Measurements from ENCODE around the gene MIR17HG.

Gene MIR17HG

DNA sequence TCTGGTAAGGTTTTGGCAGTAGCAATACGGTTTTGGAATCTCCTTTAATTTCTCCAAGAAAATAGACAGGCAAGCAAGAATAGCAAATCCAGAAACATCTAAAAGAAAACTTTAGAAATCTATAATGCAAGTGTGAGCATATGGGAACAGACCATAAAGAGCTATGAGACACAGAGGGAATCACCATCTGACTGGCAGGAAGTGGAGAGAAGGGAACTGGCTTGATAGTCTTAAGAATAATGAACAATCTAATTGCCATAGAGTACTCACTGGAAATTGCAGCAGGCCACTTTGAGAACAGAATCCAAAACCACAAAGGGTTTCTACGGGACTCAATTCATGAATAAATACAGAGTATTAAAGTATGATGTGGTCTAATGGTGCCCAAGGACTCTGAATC lies 39.6 kb upstream of the MIR17HG start:
- ChIA-PET POLR2A (ENCODE audit: low non-redundant PET) (no interaction called here), CTCF (no interaction called here)
- TF ChIP-seq, protein P1, sequence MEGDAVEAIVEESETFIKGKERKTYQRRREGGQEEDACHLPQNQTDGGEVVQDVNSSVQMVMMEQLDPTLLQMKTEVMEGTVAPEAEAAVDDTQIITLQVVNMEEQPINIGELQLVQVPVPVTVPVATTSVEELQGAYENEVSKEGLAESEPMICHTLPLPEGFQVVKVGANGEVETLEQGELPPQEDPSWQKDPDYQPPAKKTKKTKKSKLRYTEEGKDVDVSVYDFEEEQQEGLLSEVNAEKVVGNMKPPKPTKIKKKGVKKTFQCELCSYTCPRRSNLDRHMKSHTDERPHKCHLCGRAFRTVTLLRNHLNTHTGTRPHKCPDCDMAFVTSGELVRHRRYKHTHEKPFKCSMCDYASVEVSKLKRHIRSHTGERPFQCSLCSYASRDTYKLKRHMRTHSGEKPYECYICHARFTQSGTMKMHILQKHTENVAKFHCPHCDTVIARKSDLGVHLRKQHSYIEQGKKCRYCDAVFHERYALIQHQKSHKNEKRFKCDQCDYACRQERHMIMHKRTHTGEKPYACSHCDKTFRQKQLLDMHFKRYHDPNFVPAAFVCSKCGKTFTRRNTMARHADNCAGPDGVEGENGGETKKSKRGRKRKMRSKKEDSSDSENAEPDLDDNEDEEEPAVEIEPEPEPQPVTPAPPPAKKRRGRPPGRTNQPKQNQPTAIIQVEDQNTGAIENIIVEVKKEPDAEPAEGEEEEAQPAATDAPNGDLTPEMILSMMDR (conservative IDR thresholded peaks at IDR 0.05; ENCODE audit: low read depth), result no peak
- H3K27ac ChIP-seq, result no peak overlapping the region
- DNase-seq (ENCODE audit: low spot score), result no peak

DNA sequence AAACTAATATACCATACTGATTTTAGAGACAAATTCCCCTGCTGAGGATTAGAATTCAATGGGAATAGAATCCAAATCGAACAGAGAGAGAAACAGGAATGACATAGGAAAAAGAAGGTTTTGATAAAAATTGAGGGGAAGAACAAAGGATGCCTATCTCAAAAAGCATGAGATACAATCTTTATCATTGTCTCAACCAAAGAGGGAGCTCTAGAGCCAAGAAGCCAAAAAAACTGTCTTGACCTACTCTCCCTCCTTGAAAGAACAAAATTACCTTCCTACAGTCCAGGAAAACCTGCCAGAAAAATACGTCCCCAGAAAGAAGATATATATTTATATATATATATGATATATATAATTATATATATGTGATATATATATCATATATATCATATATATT lies 39.2 kb upstream of the MIR17HG start:
- ChIA-PET CTCF (no interaction called here), POLR2A (ENCODE audit: low non-redundant PET) (no interaction called here)
- DNase-seq (ENCODE audit: low spot score), result no peak
- no peak overlapping the region for H3K27ac ChIP-seq
- TF ChIP-seq, protein P1 (conservative IDR thresholded peaks at IDR 0.05; ENCODE audit: low read depth), result no peak

DNA sequence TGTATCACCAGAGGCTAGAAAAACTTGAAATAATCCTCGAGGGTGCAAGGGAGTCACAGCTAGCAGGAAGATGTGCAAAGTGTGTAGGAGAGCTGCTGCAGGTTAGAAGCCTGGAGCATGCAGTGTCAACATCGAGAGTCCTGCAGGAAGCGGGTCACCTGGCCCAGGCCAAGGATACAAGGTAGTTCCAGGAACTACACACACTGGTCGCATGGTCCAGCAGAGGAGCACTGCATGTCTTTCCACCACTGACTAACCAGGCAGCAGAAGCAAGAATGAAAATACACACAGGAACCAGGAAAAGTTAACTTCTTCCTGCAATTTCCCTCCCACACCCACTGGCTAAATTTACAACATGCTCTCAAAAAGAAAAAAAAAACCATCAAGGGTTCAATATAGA lies 36.0 kb upstream of the MIR17HG start:
- H3K27ac ChIP-seq, result no peak overlapping the region
- ChIA-PET POLR2A (ENCODE audit: low non-redundant PET) (no interaction called here), CTCF (no interaction called here)
- TF ChIP-seq, protein P1 (conservative IDR thresholded peaks at IDR 0.05; ENCODE audit: low read depth), result no peak
- no peak for DNase-seq (ENCODE audit: low spot score)

DNA sequence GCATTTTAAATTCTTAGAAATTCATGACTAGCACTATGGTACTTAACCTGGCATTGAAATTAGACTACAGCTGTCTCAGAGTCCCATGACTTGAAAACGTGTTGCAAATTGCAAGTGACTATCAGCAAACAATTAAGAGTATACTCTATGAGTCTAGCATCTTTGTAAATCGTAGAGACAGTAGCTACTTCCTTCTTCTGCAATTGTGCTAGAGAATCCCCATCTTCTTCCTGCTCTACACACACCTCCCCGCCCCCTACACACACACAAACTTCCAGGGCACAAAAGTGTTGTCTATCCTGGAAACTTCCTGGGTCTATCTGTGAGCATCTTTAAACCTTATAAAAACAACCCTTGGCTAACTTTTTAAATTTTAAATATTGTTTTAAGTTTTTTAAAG lies 35.2 kb upstream of the MIR17HG start:
- TF ChIP-seq, protein P1 (conservative IDR thresholded peaks at IDR 0.05; ENCODE audit: low read depth), result no peak
- CTCF ChIA-PET, result no interaction called here

DNA sequence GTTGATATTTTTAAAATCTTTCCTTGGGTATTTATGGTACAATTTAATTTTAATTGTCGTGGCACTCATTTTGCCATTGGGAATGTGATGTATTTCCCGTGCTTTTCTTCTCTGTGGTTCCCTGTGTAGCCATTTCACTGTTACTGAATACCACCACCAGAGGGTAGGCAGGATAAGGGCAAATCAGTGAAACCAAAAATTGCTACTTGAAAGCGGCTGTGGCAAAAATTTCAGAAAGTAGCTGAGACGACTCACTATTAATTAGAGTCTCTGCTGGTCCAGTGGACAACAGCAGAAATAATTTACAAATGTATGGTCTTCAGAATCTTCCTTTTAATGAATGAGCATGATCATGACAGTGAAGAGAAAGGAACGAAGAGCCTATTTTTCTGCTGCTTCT lies 34.4 kb upstream of the MIR17HG start:
- TF ChIP-seq, protein P1 (conservative IDR thresholded peaks at IDR 0.05; ENCODE audit: low read depth), result peak; percentile 34
- no peak overlapping the region for H3K27ac ChIP-seq
- CTCF ChIA-PET, result no interaction called here
- POLR2A ChIA-PET (ENCODE audit: low non-redundant PET), result no interaction called here
- DNase-seq (ENCODE audit: low spot score), result no peak

More for the DNA sequence above, 35.2 kb upstream of the MIR17HG start:
- DNase-seq (ENCODE audit: low spot score), result no peak
- POLR2A ChIA-PET (ENCODE audit: low non-redundant PET), result no interaction called here
- H3K27ac ChIP-seq, result no peak overlapping the region

DNA sequence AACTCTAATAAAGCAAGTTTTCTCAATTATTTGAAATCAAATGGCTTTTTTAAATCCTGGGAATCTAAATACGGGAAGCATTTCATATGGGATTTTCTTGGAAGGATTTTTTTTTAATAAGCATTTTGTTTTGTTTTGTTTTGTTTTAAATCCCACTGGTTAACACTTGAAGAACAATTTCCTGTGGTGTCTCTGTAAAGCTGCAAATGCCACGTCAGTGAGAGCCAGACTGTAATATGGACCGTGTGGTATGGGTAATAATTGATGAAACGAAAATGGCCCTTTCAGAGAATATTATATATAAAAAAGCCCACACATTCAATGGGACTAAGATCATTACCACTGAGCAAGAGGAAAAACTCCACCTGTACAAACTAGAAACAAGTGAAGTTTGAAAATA lies 33.9 kb upstream of the MIR17HG start:
- TF ChIP-seq, protein P1 (conservative IDR thresholded peaks at IDR 0.05; ENCODE audit: low read depth), result no peak
- H3K27ac ChIP-seq, result no peak overlapping the region
- ChIA-PET POLR2A (ENCODE audit: low non-redundant PET) (no interaction called here), CTCF (interaction anchor here (0.7 to 1.2 kb wide), 2 partner anchors 11 to 453 kb away, joined by 6 to 8 read pairs; no protein-coding TSS in a partner anchor)
- DNase-seq (ENCODE audit: low spot score), result no peak

DNA sequence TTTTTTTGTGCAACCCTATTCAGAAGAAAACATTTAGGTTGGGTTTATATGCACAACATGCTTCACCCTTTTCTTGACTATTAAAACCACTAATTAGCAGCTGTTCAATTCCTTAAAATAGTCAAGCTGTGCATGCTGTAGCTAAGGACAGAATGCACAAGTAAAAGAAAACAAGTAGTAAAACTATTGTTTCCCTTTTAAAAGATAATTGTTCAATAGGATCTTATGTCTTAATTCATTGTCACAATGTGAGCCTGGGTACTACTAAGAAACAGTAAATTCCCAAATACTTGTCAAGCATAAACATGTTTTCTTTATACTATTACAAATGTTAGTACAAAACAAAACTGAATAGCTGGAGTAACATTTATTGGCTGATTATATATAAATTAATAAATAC lies 32.6 kb upstream of the MIR17HG start:
- TF ChIP-seq, protein P1 (conservative IDR thresholded peaks at IDR 0.05; ENCODE audit: low read depth), result no peak
- CTCF ChIA-PET, result interaction anchor here (0.6 to 1.2 kb wide), 2 partner anchors 9 to 500 kb away, joined by 3 to 6 read pairs; no protein-coding TSS in a partner anchor
- POLR2A ChIA-PET (ENCODE audit: low non-redundant PET), result no interaction called here
- H3K27ac ChIP-seq, result no peak overlapping the region
- no peak for DNase-seq (ENCODE audit: low spot score)
